Stimulated activated CD8-positive, alpha-beta memory T cell treated with anti-CD3 and anti-CD28 coated beads, Interleukin-12 subunit alpha, Interleukin-12 subunit beta, amount 100 ng/mL, for 24 hours (primary cell): ENCODE results near the gene INPP5K.
"Not testable (repeated sequence)": the region's sequence is repeated elsewhere in the genome, so short reads cannot be mapped to it uniquely, and the experiment has no call there.

Experiments used
- DNase-seq: peaks from one replicate; pipeline ENCODE4 v3.0.0-alpha.2; 2020; ENCODE audit errors: extremely low read depth

The INPP5K gene

GRCh38 chr17:1464186-1464585 is 52.2 kb downstream of the INPP5K start:
- DNase-seq: no peak

GRCh38 chr17:1462164-1463112 is 54.0 kb downstream of the INPP5K start:
- no peak for DNase-seq

- DNase-seq: no peak
Measured at GRCh38 chr17:1461198-1461944, 55.0 kb downstream of the INPP5K start.

GRCh38 chr17:1460233-1460632 is 56.2 kb downstream of the INPP5K start:
- no peak for DNase-seq

GRCh38 chr17:1455797-1456599 is 60.4 kb downstream of the INPP5K start, which contains the start of gene CRK:
Gene CRK, minus strand, starts transcription at chr17:1456232. Its CDS starts 115 bp downstream, at chr17:1456117.
- peak; percentile 94 for DNase-seq

- no peak for DNase-seq
Measured at GRCh38 chr17:1455291-1455796, 61.1 kb downstream of the INPP5K start.

- no peak for DNase-seq
Measured at GRCh38 chr17:1454541-1454940, 61.9 kb downstream of the INPP5K start.

- DNase-seq: not testable (repeated sequence)
Measured at GRCh38 chr17:1453694-1454093, 62.7 kb downstream of the INPP5K start.

- no peak for DNase-seq
Measured at GRCh38 chr17:1452836-1453235, 63.6 kb downstream of the INPP5K start.

GRCh38 chr17:1450261-1450660 is 66.2 kb downstream of the INPP5K start:
- not testable (repeated sequence) for DNase-seq

- no peak for DNase-seq
Measured at GRCh38 chr17:1449412-1449967, 66.9 kb downstream of the INPP5K start.

- no peak for DNase-seq
Measured at GRCh38 chr17:1447052-1447451, 69.4 kb downstream of the INPP5K start.

- no peak for DNase-seq
Measured at GRCh38 chr17:1446201-1446600, 70.2 kb downstream of the INPP5K start.

- DNase-seq: not testable (repeated sequence)
Measured at GRCh38 chr17:1445695-1446094, 70.7 kb downstream of the INPP5K start.
